Right ventricle myocardium inferior (tissue), 1 donor: ENCODE measurements around the gene MCF2L. TPM values are rescaled to one million over a fixed set of nuclear protein-coding genes. Genes with fewer than 3 reads are reported as not detected.

Experiments
- ATAC-seq: fragments of 200-7000 bp; cut with Tn5 transposase; one replicate; pipeline ENCODE4 v1.9.1; 2020; ENCODE audit warnings: mild to moderate bottlenecking, moderate library complexity
- DNase-seq: peaks from one replicate; pipeline ENCODE4 v3.0.0; 2021; ENCODE audit errors: missing footprints
- intact Hi-C: fragments of 100-400 bp; cut with DNase I; formaldehyde crosslinking; loops from one replicate; pipeline ENCODE4 v1.11.0; 2022
- total RNA-seq: library from RNA; stranded (reverse); fragmentation: NEBNext Ultra II Directional; extraction: Animal tissue kit (Norgen Biotek cat#: 25700); gene quantifications from one replicate; pipeline ENCODE4 v1.2.1, GENCODE V29; 2021
- donor health status: DM: no; HTN: yes; CAD: no; lungs with severe emphysema.

MCF2L gene
- total RNA-seq, 1 donor from 2014 or later = 45.9 TPM

GRCh38 chr13:112974671-112975070 lies 5.7 kb downstream of the MCF2L start:
- intact Hi-C loops = no loop called here
- no peak for ATAC-seq
- no peak for DNase-seq

GRCh38 chr13:112975401-112975939 lies 6.5 kb downstream of the MCF2L start:
- ATAC-seq (no peak), DNase-seq (no peak)
- intact Hi-C loops = no loop called here

DNA sequence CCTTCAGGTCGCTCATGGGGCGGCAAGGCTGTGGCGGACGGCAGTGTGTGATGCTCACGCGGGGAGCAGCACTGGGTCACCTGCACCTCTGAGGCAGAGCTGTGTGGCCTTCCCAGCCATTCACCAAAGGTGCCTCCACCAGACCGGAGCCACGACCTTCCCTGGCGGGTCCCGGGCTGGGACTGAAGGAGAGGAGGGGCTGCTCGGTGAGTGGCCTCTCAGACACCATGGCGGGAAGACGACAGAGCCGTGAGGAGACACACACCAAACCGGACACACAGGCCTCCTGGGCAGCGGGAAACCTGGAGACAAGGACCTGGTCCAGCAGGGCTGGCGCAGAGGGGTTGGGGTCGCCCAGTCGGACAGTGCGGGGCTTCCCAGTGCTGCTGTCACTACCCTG lies 7.5 kb downstream of the MCF2L start:
- DNase-seq (no peak), ATAC-seq (no peak)
- intact Hi-C loops = no loop called here

DNA sequence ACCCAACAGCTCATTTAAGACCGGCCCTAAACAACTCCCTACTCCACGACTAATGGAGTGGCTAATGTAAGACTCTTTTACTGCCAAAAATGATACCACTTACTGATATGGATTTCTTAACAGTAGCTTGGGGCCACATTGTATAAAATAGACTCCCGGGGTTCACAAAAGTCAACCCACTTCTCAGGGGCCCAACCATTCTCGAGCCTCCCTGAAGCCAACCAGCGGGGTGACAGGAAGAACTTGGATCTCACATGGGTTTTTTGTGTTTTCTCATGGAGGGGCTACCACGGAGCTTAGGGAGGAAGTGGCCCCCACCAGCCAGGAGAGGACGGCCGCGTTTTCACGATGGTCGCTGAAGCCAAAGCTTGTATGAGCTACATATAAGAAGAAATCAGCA lies 8.1 kb downstream of the MCF2L start:
- no peak for DNase-seq
- intact Hi-C loops = no loop called here
- ATAC-seq = no peak

- intact Hi-C loops = no loop called here
- ATAC-seq (no peak), DNase-seq (no peak)
These were observed 8.5 kb downstream of the MCF2L start for GRCh38 chr13:112977525-112977924.

DNA sequence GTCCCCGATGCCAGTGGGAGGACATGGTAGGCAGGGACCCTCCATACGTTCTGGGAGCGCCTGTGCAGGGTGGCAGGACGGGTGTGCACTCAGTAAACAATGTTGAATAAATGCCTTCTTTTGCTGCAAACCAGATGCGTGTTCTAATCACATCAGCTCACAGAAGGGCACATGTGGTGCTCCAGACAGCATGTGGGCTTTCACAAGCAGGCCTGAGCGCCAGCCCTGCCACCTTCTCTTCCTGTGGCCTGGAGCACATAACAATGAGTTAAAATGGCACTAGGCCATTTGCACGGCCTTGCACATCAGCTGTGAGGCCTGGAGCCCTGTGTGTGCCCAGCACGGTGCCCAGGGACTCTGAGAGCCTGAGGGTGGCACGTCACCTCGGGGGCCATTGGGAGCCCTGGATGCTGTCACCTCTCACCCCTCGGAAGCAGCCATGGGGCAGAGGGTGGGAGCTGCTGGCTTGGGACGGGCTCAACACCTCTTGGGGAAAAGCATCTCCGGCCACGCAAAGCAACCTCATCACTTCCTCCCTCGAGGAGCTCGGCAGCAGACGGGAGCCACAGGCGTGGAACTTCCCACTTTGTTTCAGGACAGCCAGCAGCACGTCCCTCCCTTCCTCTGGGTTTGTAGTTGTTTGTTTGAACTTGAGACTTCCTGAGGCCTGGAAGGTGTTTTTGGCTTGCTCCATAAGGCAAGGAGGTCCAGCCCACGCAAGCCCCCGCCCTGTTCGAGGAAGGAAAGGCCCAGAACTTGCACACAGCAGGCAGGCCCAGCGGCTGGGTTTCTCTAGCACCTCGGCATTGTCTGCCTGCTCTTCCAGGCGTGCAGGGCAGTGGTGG lies 9.8 kb downstream of the MCF2L start:
- peak; percentile 24 for ATAC-seq
- DNase-seq = no peak
- intact Hi-C loops = loop anchor here (1.0 kb wide), 1 partner anchor 19 kb away; no protein-coding TSS in a partner anchor

- no peak for DNase-seq
- intact Hi-C loops = loop anchor here (1.0 kb wide), 1 partner anchor 20 kb away; no protein-coding TSS in a partner anchor
- ATAC-seq = no peak
These were observed 10.4 kb downstream of the MCF2L start for GRCh38 chr13:112979406-112979902.

- no peak for ATAC-seq
- intact Hi-C loops = loop anchor here (5.0 kb wide), 1 partner anchor 38 kb away; no protein-coding TSS in a partner anchor
These were observed 11.4 kb downstream of the MCF2L start for GRCh38 chr13:112980434-112980833.

DNA sequence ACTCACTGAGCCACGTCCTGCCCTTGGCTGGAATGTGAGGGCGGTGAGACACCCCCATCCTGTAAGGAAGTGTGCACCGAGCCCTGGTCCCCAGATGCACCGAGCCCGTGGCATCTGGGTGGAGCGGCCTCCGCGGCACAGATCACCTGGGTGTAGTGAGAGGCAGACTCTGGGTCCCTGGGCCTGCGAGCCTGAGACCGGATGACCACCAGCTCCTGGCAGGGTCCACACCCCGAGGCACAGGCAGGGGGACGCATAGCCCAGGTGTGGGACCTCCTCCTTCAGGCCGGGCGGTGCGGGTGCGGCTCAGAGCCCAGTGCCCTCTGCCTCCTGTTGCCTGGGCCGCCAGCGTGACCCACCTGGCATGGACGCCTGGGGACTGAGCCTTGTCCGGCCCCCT lies 12.4 kb downstream of the MCF2L start:
- ATAC-seq (no peak), DNase-seq (peak; percentile 62)
- intact Hi-C loops = loop anchor here (5.0 kb wide), 1 partner anchor 39 kb away; no protein-coding TSS in a partner anchor

More at GRCh38 chr13:112980434-112980833, 11.4 kb downstream of the MCF2L start:
- DNase-seq = peak; percentile 39

- intact Hi-C loops = loop anchor here (5.0 kb wide), 1 partner anchor 40 kb away; no protein-coding TSS in a partner anchor
- DNase-seq (peak; percentile 50), ATAC-seq (no peak)
These were observed 13.4 kb downstream of the MCF2L start for GRCh38 chr13:112982281-112983041.

- ATAC-seq (no peak), DNase-seq (peak; percentile 58)
- intact Hi-C loops = loop anchor here (5.0 kb wide), 1 partner anchor 41 kb away; no protein-coding TSS in a partner anchor
These were observed 14.0 kb downstream of the MCF2L start for GRCh38 chr13:112983042-112983305.

DNA sequence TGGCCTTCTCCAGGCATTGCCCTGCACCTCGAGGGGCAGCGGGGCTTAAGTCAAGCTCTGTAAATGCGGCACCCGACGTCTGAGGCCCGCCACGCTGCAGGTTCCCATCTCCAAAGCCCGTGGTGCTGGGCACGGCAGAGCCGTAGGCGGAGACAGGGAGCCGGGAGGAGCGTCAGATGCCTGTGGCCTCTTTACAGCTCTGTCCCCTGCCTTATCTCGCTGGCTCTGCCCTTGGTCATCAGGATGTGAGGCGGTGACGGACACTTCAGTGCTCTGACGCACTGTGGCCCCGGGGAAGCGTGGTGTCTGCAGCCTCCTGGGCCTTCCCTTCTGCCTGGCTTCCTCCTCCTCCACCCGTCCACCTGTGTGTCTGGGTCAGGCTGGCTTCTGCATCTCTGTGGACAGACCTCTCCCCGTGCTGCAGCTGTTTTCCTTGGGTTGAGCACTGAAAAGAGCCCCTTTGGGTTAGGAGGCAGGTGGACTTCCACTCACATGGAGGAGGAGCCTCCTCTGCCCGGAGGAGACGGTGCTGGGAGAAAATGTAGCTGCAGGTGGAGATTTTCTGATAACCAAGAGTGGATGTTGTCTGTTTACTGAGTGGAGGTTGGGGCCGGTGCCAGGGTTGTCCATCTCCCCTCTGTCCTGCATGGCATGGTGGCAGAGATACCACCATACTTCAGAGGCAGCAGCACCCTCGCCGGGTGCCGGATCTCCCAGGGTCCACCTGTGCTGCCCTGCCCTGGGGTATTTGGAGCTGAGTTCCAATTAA lies 14.6 kb downstream of the MCF2L start:
- peak; percentile 67 for ATAC-seq
- intact Hi-C loops = loop anchor here (5.0 kb wide), 1 partner anchor 41 kb away; no protein-coding TSS in a partner anchor
- DNase-seq = peak; percentile 61

DNA sequence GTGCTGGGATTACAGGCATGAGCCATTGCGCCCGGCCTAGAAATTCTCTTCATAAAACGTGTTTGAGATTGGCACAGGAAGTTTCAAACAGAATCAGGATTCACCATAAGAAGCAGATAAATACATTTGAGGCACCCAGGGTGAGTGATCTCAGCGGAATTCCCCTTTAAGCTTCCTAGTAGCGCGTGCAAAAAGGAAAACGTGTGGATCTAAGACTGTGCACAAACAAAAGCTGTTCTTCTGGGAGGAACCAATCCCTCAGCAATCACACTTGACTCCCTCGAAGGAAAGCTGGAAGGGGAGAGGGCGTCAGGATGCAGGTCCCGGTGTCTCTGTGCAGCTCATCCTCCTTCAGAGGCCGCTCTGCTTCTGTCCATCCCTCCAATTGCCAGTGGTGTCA lies 15.5 kb downstream of the MCF2L start:
- DNase-seq = no peak
- ATAC-seq = no peak
- intact Hi-C loops = loop anchor here (5.0 kb wide), 1 partner anchor 42 kb away; no protein-coding TSS in a partner anchor

DNA sequence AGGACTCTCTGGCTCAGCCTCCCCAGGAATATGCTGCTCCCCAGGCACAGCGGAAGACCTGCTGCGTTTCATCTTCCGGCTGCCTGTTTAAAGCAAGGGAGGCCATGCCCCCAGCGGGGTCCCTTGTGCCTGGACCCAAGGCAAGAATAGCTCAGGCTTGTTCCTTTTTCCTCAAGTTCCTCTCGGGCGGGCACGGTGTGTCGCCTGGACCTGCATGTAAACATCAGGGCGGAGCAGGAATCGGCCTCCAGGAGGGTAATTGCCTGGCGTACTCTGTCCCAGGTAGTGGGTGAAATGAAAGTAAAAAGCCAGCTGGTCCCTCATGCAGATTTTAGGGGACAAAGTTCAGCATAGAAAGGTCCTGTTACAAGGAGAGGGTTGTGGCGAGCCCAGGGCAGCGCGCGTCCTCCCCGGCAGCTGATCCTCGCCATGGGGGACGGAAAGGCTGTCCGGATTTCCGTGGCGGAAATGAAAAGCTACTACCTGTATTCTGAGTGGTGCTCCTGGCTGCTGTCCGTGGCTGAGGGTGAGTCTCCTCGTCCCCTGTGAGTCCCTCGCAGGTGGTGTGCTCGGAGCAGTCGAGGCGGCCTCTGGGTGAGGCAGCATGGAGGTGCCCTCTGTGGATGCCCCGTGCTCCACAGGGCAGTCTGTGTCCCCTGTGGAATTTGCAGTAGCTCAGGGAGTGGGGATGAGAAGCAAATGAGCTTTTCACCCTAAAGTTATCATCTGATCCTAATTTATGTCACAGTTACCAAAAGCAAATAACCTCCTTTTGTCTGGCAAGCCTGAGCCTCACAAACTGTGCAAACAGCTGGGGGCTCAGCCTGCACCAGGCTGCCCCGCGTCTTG lies 16.2 kb downstream of the MCF2L start:
- no peak for ATAC-seq
- intact Hi-C loops = loop anchor here (5.0 kb wide), 1 partner anchor 43 kb away; no protein-coding TSS in a partner anchor
- DNase-seq = peak; percentile 68

DNA sequence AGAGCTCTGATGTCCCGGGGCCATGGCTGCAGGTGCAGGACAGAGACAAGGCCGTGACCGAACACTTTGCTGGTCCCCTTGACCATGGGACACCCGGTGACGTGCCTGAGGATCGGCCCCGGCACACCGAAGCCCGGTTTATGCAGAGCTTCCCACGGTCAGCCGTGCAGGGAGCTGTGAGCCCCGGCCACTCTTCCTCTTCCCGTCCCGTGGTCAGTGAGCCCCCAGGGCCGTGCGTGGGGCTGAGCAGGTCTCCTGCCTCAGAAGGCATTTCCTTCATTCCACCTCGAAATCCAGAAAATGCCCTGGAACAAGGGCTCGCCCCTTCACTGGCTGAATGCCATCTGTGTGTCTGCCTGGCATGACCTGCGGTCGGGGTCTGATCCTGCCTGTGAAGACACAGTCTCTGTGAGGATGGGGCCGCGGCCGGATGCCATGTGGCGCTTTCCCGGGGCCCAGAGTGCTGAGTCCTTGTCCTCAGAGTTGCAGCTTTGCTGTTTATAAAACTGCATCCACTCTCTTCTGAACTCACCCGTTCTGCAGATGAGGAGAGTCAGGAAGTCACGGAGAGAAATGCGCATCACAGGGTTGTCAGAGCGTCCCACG lies 16.9 kb downstream of the MCF2L start:
- DNase-seq (peak; percentile 59), ATAC-seq (no peak)
- intact Hi-C loops = no loop called here

- ATAC-seq (no peak), DNase-seq (peak; percentile 67)
- intact Hi-C loops = no loop called here
These were observed 17.5 kb downstream of the MCF2L start for GRCh38 chr13:112986470-112986869.
